ENCODE data around the gene C10orf53. TPM values are rescaled to one million over a fixed set of nuclear protein-coding genes. Genes with fewer than 3 reads are reported as not detected.

C10orf53 gene
- total RNA-seq, 1 experiment from 2014 or later = not detected

DNA sequence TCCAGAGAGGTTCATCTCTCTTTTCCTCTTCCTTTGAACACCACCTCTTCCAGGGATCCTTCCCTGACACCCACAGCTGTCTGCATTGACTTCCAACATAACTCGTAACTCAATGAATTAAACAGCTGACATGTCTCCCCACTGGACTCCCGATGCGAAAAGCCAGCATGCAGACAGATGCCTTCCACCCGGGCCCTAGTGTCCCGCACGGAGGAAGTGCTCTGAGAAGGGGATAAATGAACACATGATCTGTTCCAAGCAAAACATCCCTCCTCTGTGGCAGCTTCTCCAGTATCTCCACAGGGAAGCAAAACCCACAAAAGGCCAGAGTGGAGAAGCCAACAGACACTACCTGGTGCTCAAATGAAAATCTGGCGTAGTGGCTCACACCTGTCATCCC lies 54.4 kb downstream of the C10orf53 start:
- Histone ChIP-seq H3K9me3 (ENCODE audit: control insufficient read depth, low read depth, low read length) (no peaks in the 10 kb centered on the region), H2BK15ac (ENCODE audit: low read depth, low read length) (no peak overlapping the region), H2BK5ac (ENCODE audit: insufficient read length, low read length) (no peak overlapping the region), H3K18ac (ENCODE audit: insufficient read length, low read depth, low read length) (no peak overlapping the region), H3T11ph (ENCODE audit: low read length) (no peak overlapping the region), H4K5ac (ENCODE audit: insufficient read length, low read depth, low read length) (no peak overlapping the region), H3K9ac (ENCODE audit: extremely low read depth, insufficient read length, low read length) (no peak overlapping the region), H4K8ac (replicated peaks; ENCODE audit: insufficient read length, low read depth, low read length) (no peak overlapping the region), H3K27me3 (ENCODE audit: insufficient read depth, low read length) (no peaks in the 10 kb centered on the region), H3K14ac (ENCODE audit: insufficient read depth, low read length) (no peak overlapping the region), H3K4me1 (ENCODE audit: insufficient read depth, low read length) (no peaks in the 10 kb centered on the region), H3K23ac (ENCODE audit: insufficient read length, low read depth, low read length) (no peak overlapping the region), H3K4ac (ENCODE audit: low read depth, low read length) (no peak overlapping the region), H3K27ac (ENCODE audit: insufficient read length, low read depth, low read length) (no peak overlapping the region), H4K91ac (ENCODE audit: insufficient read length, low read depth, low read length) (no peak overlapping the region), H2AK5ac (ENCODE audit: insufficient read length, low read length) (no peak overlapping the region), H2BK20ac (ENCODE audit: low read depth, low read length, poor library complexity, severe bottlenecking) (no peak overlapping the region), H3K56ac (ENCODE audit: insufficient read length, low read depth, low read length) (no peak overlapping the region), H3K23me2 (ENCODE audit: insufficient read length, low read depth, low read length, poor library complexity, severe bottlenecking) (no peaks in the 10 kb centered on the region), H2AFZ (ENCODE audit: low read length) (no peak overlapping the region), H4K20me1 (ENCODE audit: control insufficient read depth, insufficient read depth, insufficient read length) (no peaks in the 10 kb centered on the region), H2BK12ac (ENCODE audit: insufficient read length, low read depth, low read length) (no peak overlapping the region), H2BK120ac (ENCODE audit: low read depth, low read length, poor library complexity, severe bottlenecking) (no peak overlapping the region), H3K4me2 (ENCODE audit: insufficient read depth, insufficient read length, low read length) (no peak overlapping the region), H3K79me2 (ENCODE audit: insufficient read depth, low read length) (no peaks in the 10 kb centered on the region), H3K79me1 (ENCODE audit: insufficient read depth, low read depth, low read length, poor library complexity, severe bottlenecking) (no peaks in the 10 kb centered on the region)
- peaks cover 7 to 15% (median 11%) of the 10 kb centered on the region in 3 experiments; a peak in 5 of 7 replicates for H3K36me3 Mint-ChIP-seq (ENCODE audit: insufficient read depth in 1 of 3, low read depth in 3 of 3)
- H3K27me3 Mint-ChIP-seq (ENCODE audit: low read depth) = no peaks in the 10 kb centered on the region
- WGBS (ENCODE audit: extremely low coverage, insufficient read length, low lambda C conversion rate) = no CpG with 5 or more reads among the region's 7 CpGs
- TF ChIP-seq, protein P1, sequence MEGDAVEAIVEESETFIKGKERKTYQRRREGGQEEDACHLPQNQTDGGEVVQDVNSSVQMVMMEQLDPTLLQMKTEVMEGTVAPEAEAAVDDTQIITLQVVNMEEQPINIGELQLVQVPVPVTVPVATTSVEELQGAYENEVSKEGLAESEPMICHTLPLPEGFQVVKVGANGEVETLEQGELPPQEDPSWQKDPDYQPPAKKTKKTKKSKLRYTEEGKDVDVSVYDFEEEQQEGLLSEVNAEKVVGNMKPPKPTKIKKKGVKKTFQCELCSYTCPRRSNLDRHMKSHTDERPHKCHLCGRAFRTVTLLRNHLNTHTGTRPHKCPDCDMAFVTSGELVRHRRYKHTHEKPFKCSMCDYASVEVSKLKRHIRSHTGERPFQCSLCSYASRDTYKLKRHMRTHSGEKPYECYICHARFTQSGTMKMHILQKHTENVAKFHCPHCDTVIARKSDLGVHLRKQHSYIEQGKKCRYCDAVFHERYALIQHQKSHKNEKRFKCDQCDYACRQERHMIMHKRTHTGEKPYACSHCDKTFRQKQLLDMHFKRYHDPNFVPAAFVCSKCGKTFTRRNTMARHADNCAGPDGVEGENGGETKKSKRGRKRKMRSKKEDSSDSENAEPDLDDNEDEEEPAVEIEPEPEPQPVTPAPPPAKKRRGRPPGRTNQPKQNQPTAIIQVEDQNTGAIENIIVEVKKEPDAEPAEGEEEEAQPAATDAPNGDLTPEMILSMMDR (conservative IDR thresholded peaks at IDR 0.05) = no peak
- no peak overlapping the region for H3K27ac Mint-ChIP-seq
- no peak overlapping the region for H3K4me3 Mint-ChIP-seq
- no peak for DNase-seq
- H3K4me1 Mint-ChIP-seq = no peaks in the 10 kb centered on the region
- H3K9me3 Mint-ChIP-seq = no peaks in the 10 kb centered on the region; a peak in 1 of 5 replicates
